Activated CD4-positive, alpha-beta T cell treated with anti-CD3 and anti-CD28 coated beads, Interleukin-10, Interleukin-2, amounts not matched to agents 100 ng/mL and 50 ng/mL, durations not matched to agents 16 hours and 8 hours (primary cell): ENCODE measurements around the gene MAFG.

ENCODE experiments used
- DNase-seq: peaks from one replicate; pipeline ENCODE4 v3.0.0-alpha.2; 2020

Gene MAFG

DNA sequence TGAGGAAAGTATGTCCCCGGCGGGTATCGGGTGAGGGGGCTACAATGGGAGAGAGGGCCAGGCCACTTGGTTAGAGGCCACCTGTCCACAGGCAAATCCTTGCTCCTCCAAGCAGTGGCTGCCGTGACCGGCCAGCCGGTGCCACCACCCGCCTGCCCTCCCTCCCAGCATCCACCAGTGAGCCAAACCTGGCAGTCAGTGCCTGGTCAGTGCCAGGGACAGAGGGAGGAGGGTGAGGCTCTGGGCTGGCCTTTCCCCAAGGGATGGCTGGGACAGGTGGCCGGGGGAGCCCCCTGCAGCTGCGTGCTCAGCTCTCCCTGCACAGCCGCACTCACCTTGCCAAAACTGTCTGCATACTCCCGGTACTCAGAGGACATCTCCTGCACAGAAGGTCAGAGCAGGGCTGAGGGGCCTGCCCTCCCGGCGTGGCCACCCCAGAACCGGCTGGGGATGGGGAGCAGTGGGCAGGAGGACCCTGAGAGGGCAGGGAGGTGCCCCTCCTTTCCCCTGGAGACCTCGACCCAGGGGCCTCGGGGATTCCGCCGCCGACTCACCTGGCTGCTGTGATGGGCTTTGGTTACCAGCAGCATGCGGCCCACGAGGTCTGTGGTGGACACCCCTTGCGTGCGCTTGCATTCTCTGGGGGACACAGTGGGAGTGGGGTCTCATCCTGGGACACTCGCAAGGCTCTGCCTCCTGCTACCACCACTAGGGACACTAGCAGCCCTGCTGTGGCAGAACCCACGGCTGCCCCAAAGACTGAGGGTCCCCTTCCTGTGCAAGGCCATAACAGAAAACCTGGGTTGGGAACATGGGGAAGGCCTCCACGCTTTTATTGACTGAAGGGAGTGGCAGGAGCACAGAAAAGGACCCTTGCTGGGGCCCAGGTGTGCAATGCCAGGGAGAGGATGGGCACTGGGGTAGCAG, 20.1 kb downstream of the MAFG start:
- no peak for DNase-seq

DNA sequence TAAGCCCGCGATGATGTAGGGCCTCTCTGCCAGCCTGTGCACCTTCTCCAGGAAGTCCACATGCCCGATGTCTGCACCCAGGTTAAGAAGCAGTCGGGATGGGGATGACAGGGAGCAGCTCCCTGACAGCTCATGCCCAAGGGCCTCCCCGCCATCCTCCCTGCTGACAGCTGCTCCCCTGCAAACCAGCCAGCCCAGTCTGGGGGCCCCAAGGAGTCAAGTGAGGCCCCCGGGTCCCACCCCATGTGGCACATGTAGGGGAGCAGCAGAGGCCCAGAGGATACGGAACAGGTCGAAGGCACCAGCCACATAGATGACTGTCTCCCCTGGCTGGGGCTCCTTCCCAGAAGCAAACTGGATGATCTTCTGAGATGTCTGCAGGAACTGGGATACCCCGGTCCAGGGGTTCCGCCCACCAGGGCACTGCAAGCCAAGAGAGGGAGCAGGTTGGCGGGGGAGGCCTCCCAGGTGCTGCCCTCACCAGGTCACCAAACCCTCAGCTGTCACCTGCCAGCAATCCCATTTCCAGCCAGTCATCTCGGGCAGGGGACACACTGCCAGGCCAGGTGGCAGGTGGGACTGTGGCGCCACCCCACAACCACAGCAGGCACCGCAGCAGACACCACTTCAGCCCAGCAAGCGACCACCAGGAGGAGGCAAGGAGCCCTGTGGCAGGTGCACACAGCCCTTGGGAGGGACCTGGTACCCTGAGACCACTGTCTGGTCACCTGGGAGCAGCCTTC, 20.9 kb downstream of the MAFG start:
- DNase-seq: no peak

DNA sequence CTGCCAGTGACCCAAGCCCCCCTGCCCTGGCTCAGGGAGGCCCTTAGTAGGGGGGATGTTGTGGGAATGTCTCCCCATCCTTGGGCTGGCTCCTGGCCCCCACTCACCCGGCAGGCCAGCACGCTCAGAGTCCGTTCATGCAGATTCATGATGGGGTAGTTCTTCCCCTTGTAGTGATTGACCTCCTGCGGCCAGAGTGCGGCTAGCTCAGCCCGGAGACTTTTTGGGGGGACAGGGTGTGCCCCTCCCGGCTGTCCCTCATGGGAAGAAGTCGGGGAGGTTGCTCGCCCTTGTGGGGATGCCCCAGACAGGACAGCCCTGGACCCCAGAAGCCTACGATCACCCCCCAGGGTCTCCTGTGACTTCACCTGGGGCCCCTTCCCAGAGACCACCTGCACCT, 21.5 kb downstream of the MAFG start:
- no peak for DNase-seq

DNA sequence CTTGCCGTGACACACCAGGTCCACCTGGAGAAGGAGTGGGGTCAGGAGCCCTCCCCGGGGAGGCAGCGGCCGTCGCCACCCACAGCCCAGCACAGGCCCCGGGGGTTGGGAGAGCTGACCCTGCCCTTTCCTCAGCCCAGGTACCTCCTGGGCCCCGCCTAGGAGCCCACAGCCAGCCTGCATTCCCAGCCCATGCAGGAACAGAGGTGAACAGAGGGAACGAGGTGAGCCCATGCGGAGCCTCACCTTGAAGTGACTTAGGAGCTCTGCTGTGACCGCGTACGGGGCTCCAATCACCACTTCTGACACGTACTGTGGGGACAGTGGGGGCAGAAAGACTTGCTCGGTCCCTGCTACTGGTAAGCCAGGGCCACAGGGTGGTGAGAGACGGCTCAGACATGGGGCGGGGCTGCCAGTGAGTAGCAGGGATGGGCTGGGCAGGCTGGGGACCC, 22.1 kb downstream of the MAFG start:
- DNase-seq: no peak

DNA sequence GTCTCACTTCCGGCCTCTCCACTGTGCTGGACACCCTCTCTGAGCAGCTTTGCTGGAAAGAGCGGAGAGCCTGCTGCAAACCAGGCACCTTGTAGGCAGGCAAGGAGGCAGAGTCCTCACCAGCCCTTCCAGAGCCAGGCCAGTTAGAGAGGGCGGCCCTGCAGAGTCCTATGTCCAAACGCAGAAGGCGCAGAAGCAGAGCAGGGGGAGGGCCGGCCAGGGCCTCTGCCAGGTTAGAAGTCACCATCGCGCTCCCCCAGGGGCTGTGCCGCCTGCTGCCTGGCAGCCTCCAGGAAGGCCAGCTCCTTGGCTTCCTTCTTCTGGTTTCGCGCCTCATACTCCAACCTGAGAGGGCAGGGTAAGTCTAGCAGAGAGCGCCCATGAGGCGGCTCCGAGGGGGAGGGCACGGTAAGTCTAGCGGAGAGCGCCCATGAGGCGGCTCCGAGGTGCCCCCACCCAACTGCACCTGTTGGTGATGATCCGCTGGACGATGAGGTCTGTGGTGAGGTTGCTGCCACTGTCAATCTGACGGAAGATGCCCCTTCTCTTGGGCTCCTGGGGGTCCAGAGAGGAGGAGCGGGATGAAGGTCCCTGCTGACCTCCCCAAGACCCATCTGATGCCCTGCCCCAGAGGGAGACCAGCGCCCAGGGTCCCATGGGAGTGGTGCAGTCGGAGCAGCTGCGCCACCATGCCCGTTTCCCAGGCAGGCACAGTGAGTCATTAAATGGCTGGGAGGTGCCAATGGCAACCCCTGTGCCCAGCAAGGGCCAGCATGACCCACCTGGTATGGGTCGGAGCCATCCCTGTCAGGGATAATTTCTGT, 22.7 kb downstream of the MAFG start:
- no peak for DNase-seq

DNA sequence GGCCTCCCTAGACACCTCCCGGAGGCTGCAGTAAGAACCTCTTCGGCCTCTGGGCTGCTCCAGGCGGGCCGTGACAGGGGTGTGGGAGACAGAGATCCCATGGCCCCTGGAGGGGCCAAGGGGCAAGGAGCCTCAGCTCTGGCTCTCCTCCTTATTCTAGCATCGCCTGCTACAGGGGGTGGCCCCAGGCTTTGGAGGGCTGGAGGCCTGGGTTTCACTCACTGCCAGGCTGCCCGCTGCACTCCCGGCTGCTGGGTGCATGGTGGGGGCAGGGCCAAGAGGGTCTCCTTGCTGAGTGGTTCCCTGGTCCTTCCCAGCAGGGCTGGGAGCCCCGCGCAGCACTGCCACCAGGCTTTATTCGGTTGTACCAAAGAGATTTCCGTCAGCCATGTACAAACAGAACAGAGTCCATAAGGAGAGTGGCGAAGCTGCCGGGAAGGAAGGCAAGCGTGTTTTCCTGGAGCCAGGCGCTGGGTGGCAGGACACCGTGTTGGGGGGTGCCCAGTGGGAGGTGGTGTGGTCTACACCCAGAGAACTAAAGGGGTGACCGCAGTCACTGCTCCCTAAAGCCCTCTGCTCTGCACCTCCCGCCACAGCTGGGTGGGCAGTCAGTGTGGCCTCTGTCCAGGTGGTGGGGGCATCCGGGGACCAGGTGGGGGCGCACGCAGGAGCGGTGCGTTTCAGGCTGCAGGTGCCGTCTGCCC, 23.5 kb downstream of the MAFG start:
- no peak for DNase-seq

DNA sequence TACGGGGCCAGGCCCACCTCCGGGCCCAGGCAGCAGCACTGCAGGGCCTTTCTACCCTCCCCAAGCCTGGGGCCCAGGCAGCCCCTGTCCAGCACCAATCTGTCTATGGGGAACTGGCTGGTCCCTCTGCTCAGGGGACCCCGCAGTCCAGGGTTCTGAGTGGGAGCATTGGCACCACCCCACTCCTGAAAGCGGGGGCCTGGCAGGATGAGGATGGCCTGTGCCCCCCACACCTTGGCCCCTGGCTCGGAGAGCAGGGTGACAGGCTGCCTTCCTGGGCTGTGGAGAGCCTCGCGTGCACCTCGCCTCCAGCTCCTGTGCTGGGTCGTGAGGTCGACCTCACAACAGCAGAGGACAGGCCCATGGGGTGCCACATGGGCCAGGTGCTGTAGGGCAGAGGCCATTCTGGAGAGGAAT, 24.1 kb downstream of the MAFG start:
- DNase-seq: no peak

DNA sequence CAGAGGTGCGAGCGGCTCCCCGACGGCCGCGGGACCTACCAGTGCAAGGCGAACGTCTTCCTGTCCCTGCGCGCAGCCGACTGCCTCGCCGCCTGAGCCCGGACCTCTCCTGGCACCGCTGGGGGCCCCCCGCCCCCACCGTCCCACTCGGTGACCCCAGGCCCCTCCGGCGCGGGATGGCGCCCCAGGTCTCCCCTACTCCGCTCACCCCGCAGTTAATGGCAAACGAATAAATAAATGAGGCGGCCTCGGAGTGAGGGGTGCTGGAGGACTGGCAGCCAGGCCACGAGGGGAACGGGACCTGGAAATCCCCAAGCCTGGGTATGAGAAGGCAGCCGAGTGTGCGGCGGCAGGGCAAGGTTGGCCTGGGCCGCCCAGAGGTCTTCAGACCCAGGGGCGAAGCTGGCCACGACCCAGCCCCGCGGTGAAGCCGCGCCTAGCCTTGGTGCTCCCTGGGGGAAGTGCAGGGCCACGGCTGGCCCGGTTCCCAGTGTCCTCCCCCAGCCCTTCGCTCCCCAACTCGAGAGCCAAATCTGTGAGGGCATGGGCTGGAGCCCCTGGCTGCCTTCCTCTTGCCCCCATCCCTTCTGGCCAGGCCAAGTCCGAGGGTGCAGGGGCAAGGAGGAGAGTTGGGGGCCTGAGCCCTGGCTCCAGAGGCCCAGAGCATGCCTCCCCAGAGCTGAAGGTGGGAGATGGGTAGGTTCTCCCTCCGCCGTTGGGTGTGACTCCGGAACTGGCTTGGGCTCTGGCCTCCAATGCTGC, 24.7 kb downstream of the MAFG start:
- DNase-seq: no peak

DNA sequence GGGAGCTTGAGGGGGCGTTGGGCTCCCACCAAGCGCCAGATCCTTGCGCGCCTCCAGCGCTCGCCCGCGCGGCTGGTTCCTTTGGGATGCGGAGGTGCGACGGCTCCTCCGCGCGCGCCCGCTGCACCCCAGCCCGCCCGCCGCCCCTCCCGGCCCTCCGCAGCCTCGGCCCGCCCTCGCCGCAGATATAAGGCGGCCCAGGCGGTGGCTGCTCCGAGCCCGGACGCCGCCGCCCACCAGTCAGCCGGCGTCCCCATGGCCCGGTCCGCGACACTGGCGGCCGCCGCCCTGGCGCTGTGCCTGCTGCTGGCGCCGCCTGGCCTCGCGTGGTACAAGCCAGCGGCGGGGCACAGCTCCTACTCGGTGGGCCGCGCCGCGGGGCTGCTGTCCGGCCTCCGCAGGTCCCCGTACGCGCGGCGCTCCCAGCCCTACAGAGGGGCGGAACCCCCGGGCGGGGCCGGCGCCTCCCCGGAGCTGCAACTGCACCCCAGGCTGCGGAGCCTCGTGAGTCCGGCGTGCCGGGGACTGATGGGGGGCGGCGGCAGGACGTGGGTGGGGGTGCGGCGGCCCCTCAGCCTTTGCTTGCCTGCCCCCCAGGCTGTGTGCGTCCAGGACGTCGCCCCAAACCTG, 25.4 kb downstream of the MAFG start, which contains the start of gene NPB:
NPB (plus strand) TSS at position 216 of the 630 bp plus-strand sequence; CDS start at position 256, 40 bp downstream.
- DNase-seq: no peak

DNA sequence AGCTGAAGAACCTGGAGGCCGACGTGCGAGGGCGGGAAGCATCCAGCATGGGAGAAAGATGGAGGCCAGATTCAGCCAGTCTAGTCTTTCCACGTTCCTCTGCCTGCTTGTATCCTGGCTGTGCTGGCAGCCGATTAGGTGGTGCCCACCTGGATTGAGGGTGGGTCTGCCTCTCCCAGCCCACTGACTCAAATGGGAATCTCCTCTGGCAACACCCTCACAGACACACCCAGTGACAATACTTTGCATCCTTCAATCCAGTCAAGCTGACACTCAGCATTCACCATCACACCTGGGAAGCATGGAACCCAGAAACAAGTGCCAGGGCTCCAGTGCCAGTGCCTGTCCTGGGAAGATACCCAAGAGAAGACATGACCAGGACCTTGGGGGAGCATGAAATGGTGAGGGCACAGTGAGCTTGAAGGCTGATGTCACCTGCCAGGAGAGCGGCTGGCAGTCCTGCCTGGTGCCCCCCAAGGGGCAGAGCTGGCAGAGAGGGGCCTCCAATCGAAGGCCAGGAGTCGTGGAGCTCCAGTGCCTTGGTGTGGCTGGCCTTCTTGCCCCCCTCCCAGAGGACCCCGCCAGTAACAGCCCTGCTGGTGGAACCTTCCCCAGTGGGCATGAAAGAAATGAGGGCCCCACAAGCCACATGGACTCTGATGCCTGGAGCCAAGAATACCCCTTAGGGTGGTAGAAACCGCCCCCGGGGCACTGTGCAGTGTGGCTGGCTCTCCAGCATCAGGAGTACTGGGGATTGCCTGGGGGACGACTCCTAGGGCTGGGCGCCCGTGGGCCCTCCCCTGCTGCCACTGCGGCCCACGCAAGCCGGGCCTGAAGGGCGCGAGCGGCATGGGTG, 26.1 kb downstream of the MAFG start:
- no peak for DNase-seq

DNA sequence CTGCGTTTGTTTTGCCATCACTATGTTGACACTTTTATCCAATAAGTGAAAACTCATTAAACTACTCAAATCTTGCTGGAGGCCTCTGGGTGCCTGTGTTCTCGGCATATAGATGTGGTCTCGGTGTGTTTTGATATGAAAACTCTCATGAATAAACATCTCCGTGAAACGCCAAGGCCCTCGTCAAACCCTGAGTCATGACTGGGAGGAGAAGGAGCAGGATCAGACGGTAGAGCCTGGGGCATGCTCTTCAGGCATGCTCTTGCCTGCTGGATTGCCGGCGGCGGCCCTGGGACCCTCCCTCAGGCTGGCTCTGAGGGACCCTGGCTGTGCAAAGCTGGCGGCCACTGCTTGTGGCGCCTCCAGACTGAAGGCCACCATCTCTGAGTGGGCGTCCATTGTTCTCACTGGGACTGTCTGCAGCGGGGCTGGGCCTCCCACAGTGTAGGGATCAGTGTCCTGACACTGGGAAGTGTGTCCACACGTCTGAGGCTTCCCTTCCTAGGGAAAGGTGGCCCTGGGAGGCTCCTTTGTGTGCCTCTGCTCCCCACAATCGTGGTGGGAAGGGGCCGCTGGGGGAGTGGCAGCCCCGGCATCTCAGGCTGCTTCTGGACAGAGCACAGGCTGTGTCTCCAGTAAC, 27.2 kb downstream of the MAFG start:
- no peak for DNase-seq

DNA sequence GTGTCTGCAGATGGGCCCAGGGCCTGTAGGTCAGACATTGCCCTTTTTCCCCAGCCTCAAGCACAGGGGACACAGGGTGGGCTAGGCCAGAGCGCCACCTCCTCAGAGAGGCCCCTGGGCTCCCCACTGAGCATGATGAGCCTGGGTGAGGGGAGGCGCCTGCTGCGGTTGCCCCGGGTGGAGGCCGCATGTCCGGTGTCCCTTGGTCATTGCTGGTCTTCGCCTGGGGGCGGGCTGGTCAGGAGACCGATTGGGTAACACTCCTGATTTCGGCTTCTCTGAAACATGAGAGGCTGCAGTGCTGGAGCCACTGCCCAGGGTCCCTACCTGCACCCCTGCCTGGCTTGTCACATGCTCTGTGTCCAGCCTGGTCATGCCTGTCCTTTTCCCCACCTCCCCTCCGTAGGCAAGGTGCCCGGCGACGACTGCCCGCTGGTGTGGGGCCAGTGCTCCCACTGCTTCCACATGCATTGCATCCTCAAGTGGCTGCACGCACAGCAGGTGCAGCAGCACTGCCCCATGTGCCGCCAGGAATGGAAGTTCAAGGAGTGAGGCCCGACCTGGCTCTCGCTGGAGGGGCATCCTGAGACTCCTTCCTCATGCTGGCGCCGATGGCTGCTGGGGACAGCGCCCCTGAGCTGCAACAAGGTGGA, 27.9 kb downstream of the MAFG start:
- no peak for DNase-seq

DNA sequence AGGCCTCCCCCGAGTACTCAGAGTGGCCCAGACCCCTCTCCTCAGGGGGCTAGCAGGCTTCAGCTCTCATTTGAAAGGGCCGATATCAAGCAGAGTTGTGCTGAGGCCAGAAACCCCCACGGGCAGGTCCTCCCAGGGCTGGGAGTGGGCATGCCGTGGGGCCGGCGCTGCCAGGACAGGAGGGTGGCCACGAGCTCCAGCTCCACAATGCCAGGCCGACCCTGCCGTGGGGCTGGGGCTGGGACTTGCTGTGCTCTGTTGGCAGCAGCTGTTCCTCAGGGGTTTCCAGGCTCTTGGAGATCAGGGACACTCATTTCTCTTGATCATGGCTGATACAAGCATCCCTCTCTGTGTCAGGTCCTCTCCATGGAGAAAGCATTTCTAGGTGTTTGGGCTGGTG, 28.6 kb downstream of the MAFG start:
- DNase-seq: no peak

DNA sequence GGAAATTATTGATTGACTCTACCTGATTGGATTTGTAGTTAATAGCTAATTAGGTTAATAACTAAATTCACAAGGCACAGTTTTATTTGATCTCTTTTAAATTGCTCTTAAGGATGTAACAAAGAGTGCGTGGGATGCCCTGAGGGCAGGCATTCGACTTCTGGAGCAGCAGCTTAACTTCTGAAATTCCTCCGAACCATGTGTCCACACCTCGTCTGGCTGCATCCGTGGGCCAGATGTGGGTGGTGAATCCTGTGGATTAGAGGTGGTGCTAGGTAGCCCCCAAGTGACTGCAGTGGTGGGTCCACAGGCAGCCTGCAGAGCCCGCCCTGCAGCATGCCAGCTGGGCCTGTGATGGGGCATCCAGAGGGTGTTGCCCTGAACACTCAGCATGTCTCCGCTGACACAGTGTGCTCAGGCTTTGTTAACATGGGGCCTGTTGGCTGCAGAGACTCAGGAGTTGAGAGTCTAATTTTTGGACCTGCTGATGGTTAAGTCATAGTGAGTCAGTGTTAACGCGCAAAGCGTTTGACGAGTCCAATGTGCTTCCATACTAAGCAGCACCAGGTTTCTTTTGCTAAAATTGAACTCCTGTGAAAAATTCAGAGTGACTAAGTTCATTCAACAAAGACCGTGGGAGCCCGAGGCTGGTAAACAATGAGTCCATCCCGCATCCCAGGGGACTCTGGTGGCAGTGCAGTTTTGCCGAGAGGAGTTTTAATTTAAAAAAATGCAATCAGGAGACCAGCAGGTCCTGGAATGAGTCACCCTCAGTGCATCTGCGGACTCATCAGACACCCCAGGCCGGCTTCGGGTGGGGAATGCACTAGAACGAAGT, 29.3 kb downstream of the MAFG start:
- no peak for DNase-seq

DNA sequence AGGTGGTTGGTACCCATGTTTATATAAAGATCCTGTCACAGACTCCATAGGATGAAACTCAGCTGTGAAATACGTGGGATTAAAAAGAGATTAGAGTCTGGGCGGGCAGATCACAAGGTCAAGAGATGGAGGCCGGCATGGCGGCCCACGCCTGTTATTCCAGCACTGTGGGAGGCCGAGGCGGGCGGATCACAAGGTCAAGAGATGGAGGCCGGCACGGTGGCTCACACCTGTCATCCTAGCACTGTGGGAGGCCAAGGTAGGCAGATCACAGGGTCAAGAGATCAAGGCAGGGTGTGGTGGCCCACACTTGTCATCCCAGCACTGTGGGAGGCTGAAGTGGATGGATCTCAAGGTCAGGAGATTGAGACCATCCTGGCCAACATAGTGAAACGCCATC, 32.1 kb downstream of the MAFG start:
- DNase-seq: no peak

DNA sequence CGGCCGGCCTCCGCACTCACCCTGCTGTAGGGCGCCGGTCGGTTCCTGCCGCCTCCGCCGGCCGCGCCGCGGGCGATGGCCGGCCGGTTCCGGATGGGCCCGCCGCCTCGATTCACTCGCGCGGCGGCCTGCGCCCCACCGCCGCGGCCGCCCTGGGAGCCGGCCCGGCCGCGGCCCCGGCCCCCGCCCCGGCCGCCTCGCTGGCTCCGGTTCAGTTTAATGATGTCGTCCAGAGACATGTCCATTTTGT, 36.3 kb downstream of the MAFG start:
- no peak for DNase-seq

DNA sequence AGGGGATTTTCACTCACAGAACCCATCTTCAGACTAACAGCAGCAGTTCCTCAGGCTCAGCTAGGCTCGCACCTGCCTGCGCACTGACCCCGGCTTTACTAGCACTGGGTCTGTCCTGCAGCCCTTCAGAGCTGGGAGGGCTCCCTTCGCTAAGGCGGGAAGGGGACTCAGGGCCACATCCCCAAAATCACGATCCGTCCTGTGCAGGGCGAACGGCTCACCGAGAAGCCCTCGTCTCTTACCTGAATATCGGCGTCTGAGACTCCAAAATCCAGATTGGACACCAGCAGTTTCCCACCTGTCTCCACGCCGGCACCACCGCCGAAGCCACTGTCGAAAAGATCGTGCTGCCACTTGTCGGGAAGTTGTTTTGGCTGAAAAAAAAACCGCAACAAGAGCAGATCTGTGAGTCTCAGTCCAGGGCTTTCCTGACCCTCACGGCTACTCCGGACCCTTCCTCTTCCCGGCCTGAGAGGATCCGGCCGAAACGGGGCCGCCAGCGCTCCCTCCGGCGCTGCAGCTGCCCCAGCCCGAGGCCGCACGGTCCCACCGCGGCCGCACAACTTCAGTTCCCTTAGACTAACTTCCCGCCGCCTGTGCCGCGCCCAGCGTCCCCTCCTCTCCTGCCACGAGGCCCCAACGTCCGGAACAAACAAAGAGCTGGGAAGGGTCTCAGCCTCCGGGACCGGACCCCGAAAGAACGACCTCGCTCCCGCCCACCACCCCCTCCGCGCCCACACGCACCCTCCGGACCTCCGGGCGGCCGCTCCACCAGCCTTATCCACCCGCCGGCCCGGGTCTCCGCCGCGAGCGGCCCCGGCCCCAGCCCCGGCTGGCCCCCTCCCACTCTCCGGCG, 36.9 kb downstream of the MAFG start:
- DNase-seq: no peak
